HepG2 (cell line): ENCODE data around the gene EFNA3. TPM values are rescaled to one million over a fixed set of nuclear protein-coding genes. Genes with fewer than 3 reads are reported as not detected.

Experiments
- AHR ChIP-seq: IDR thresholded peaks from 2 replicates; pipeline ENCODE4 v1.6.1; 2018; ENCODE audit warnings: missing genetic modification reagents, missing compliant biosample characterization
- CHD4 ChIP-seq: fragments of 200-600 bp; sonication (generic); IDR thresholded peaks from 2 replicates; pipeline ENCODE4 v1.7.0; 2017; ENCODE audit warnings: mild to moderate bottlenecking, low read length, borderline replicate concordance
- ELF3 ChIP-seq: IDR thresholded peaks from 2 replicates; pipeline ENCODE4 v1.6.1; 2016; ENCODE audit warnings: missing genetic modification reagents, missing compliant biosample characterization
- HMG20B ChIP-seq: conservative IDR thresholded peaks from 2 replicates; pipeline ENCODE4 v1.6.1; 2016; ENCODE audit warnings: missing genetic modification reagents, missing compliant biosample characterization
- NFKB2 ChIP-seq: sonication (generic); formaldehyde crosslinking; IDR thresholded peaks from 2 replicates; pipeline ENCODE4 v1.4.0; 2020; ENCODE audit warnings: missing genetic modification reagents, borderline replicate concordance
- NPAS2 ChIP-seq: sonication (generic); formaldehyde crosslinking; IDR thresholded peaks from 2 replicates; pipeline ENCODE4 v1.8.0; 2022; ENCODE audit warnings: mild to moderate bottlenecking, missing genetic modification reagents, borderline replicate concordance
- SIX4 ChIP-seq: sonication (generic); formaldehyde crosslinking; IDR thresholded peaks from 2 replicates; pipeline ENCODE4 v1.4.0; 2020; ENCODE audit warnings: missing genetic modification reagents
- SMAD1 ChIP-seq: sonication (generic); formaldehyde crosslinking; IDR thresholded peaks from 2 replicates; pipeline ENCODE4 v1.4.0; 2020; ENCODE audit warnings: missing genetic modification reagents, low read depth, mild to moderate bottlenecking, borderline replicate concordance
- SYNCRIP ChIP-seq: fragments of 200-400 bp; formaldehyde crosslinking; IDR thresholded peaks from 2 replicates; pipeline ENCODE4 v1.6.1; 2018; ENCODE audit warnings: mild to moderate bottlenecking, low read depth, low read length; ENCODE audit not compliant: insufficient read depth
- TAF1 ChIP-seq: sonication (generic); formaldehyde crosslinking; IDR thresholded peaks from 2 replicates; pipeline ENCODE4 v1.4.0; 2020; ENCODE audit warnings: missing genetic modification reagents
- TBL1XR1 ChIP-seq: fragments of 150-350 bp; IDR thresholded peaks from 2 replicates; pipeline ENCODE4 v1.6.1; 2014; ENCODE audit warnings: borderline replicate concordance, low read length; ENCODE audit not compliant: partially characterized antibody
- ZNF138 ChIP-seq: sonication (generic); formaldehyde crosslinking; IDR thresholded peaks from 2 replicates; pipeline ENCODE4 v1.5.0; 2020; ENCODE audit warnings: mild to moderate bottlenecking, low read depth, missing genetic modification reagents
- ZNF274 ChIP-seq: sonication (generic); formaldehyde crosslinking; IDR thresholded peaks from 2 replicates; pipeline ENCODE4 v1.5.1; 2020; ENCODE audit warnings: mild to moderate bottlenecking, missing genetic modification reagents
- ZNF329 ChIP-seq: sonication (generic); formaldehyde crosslinking; IDR thresholded peaks from 2 replicates; pipeline ENCODE4 v1.9.0; 2021; ENCODE audit warnings: low read depth, mild to moderate bottlenecking, missing genetic modification reagents
- ZNF432 ChIP-seq: sonication (generic); formaldehyde crosslinking; IDR thresholded peaks from 2 replicates; pipeline ENCODE4 v1.5.0; 2020; ENCODE audit warnings: missing genetic modification reagents, mild to moderate bottlenecking, borderline replicate concordance
- ZNF547 ChIP-seq: sonication (generic); formaldehyde crosslinking; IDR thresholded peaks from 2 replicates; pipeline ENCODE4 v1.5.1; 2020; ENCODE audit warnings: mild to moderate bottlenecking, missing genetic modification reagents
- ZNF703 ChIP-seq: sonication (generic); formaldehyde crosslinking; IDR thresholded peaks from 2 replicates; pipeline ENCODE4 v1.5.1; 2020; ENCODE audit warnings: missing genetic modification reagents, mild to moderate bottlenecking, moderate library complexity, borderline replicate concordance
- ZNF780A ChIP-seq: sonication (generic); formaldehyde crosslinking; IDR thresholded peaks from 2 replicates; pipeline ENCODE4 v1.8.0; 2022; ENCODE audit warnings: mild to moderate bottlenecking, missing genetic modification reagents, moderate library complexity
- ZSCAN21 ChIP-seq: sonication (generic); formaldehyde crosslinking; IDR thresholded peaks from 2 replicates; pipeline ENCODE4 v1.8.0; 2022; ENCODE audit warnings: mild to moderate bottlenecking, missing genetic modification reagents, moderate library complexity, borderline replicate concordance
- ZSCAN31 ChIP-seq: sonication (generic); formaldehyde crosslinking; IDR thresholded peaks from 2 replicates; pipeline ENCODE4 v1.5.0; 2020; ENCODE audit warnings: low read depth, mild to moderate bottlenecking, missing genetic modification reagents
- polyA plus RNA-seq, 8 experiments: library from polyadenylated mRNA; depleted of rRNA in 3 of 8; stranded (reverse) in 7 of 8; unstranded in 1 of 8; fragments of >200 nt; fragmentation: Illumina TruSeq in 4 of 8; extraction: Trizol in 4 of 8; gene quantifications; 2 replicates each; pipeline versions ENCODE4 v1.2.1 to v1.2.3, GENCODE V29; 2011 to 2016; ENCODE audit warnings: low read depth in 4 of 8, missing spikeins in 1 of 8, mixed read lengths in 1 of 8; ENCODE audit not compliant: insufficient read depth in 1 of 8
- total RNA-seq, 5 experiments: library from RNA; depleted of rRNA; stranded (reverse); fragments of >200 nt; fragmentation: Illumina TruSeq; extraction: Trizol; gene quantifications; 2 replicates each; pipeline ENCODE4 v1.2.3, GENCODE V29; 2016; ENCODE audit warnings: low read depth in 1 of 5
- TF ChIP-seq, protein P1 (sequence below): sonication (generic); formaldehyde crosslinking; IDR thresholded peaks from 2 replicates; pipeline ENCODE4 v1.4.0; 2020; ENCODE audit warnings: missing genetic modification reagents
- TF ChIP-seq, protein P2 (sequence below): sonication (generic); formaldehyde crosslinking; IDR thresholded peaks from 2 replicates; pipeline ENCODE4 v1.4.0; 2020; ENCODE audit warnings: mild to moderate bottlenecking, missing genetic modification reagents, borderline replicate concordance
- TF ChIP-seq, protein P3 (sequence below): fragments of 450-650 bp; IDR thresholded peaks from 2 replicates; pipeline ENCODE4 v1.6.1; 2016
- TF ChIP-seq, protein P4 (sequence below): sonication (generic); formaldehyde crosslinking; IDR thresholded peaks from 2 replicates; pipeline ENCODE4 v1.4.0; 2020; ENCODE audit warnings: missing genetic modification reagents

Gene EFNA3
- total and polyA plus RNA-seq, 2 of the 13 experiments (the other 11 are each of a cell fraction or from before 2014, with no cell fraction given) = 1.0 to 5.7 TPM

DNA sequence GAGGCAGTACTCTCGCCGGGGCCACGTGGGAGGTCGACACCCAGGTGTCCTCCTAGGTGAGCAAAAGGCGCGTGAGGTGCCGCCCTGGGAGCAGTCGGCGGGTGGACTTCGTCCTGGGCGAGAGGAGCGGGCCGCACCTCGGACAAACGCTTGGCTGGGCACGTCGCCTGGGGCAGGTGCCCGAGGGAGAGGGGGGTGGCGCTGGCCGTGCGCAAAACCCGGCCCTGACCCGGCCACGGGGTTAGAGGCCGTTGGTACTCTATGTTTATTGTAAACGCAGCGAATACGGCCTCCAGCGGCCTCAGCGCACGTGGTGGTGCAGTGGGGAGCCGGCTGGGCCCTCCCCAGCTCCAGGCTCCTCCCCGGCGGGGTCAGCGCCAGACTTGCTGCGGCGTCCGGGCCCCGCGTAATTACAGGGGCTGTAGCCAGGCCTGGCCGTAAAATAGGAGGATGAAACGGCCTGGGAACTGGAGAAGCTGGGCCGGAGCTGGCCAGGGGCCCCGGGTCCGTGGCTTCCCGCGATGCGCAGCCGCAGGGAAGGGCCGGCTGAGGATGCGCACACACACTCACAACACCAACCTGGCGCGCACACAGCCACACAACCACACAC lies 47.4 kb downstream of the EFNA3 start (continued):
- TF ChIP-seq ZNF138 (CRISPR knock-in tag) (peak; percentile 93; the same call in 1 of the 2 replicates), SYNCRIP (no peak), HMG20B (peak; percentile 90; the same call in 1 of the 2 replicates), ZNF432 (CRISPR knock-in tag) (no peak; the same call in 1 of the 2 replicates), AHR (peak; percentile 98), TBL1XR1 (peak; percentile 81), ZSCAN21 (CRISPR knock-in tag) (peak; percentile 97), ZNF547 (CRISPR knock-in tag) (peak; percentile 96), ELF3 (CRISPR knock-in tag) (peak; percentile 74), SMAD1 (CRISPR knock-in tag) (peak; percentile 90; the same call in 1 of the 2 replicates), TAF1 (peak; percentile 57; the same call in 1 of the 2 replicates), NPAS2 (CRISPR knock-in tag) (no peak), CHD4 (no peak), ZNF329 (CRISPR knock-in tag) (peak; percentile 65), ZNF703 (CRISPR knock-in tag) (peak; percentile 79; the same call in 1 of the 2 replicates), ZNF780A (CRISPR knock-in tag) (0 out of 2 replicates have a peak, but pooled peaks have one; percentile 69), ZSCAN31 (peak; percentile 91), SIX4 (CRISPR knock-in tag) (peak; percentile 66; the same call in 1 of the 2 replicates), NFKB2 (CRISPR knock-in tag) (peak; percentile 86; the same call in 1 of the 2 replicates), ZNF274 (CRISPR knock-in tag) (peak; percentile 82)
- TF ChIP-seq, protein P1, sequence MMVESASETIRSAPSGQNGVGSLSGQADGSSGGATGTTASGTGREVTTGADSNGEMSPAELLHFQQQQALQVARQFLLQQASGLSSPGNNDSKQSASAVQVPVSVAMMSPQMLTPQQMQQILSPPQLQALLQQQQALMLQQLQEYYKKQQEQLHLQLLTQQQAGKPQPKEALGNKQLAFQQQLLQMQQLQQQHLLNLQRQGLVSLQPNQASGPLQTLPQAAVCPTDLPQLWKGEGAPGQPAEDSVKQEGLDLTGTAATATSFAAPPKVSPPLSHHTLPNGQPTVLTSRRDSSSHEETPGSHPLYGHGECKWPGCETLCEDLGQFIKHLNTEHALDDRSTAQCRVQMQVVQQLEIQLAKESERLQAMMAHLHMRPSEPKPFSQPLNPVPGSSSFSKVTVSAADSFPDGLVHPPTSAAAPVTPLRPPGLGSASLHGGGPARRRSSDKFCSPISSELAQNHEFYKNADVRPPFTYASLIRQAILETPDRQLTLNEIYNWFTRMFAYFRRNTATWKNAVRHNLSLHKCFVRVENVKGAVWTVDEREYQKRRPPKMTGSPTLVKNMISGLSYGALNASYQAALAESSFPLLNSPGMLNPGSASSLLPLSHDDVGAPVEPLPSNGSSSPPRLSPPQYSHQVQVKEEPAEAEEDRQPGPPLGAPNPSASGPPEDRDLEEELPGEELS (CRISPR knock-in tag) = peak; percentile 97
- TF ChIP-seq, protein P2, sequence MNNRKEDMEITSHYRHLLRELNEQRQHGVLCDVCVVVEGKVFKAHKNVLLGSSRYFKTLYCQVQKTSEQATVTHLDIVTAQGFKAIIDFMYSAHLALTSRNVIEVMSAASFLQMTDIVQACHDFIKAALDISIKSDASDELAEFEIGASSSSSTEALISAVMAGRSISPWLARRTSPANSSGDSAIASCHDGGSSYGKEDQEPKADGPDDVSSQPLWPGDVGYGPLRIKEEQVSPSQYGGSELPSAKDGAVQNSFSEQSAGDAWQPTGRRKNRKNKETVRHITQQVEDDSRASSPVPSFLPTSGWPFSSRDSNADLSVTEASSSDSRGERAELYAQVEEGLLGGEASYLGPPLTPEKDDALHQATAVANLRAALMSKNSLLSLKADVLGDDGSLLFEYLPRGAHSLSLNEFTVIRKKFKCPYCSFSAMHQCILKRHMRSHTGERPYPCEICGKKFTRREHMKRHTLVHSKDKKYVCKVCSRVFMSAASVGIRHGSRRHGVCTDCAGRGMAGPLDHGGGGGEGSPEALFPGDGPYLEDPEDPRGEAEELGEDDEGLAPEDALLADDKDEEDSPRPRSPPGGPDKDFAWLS = no peak
- TF ChIP-seq, protein P3, sequence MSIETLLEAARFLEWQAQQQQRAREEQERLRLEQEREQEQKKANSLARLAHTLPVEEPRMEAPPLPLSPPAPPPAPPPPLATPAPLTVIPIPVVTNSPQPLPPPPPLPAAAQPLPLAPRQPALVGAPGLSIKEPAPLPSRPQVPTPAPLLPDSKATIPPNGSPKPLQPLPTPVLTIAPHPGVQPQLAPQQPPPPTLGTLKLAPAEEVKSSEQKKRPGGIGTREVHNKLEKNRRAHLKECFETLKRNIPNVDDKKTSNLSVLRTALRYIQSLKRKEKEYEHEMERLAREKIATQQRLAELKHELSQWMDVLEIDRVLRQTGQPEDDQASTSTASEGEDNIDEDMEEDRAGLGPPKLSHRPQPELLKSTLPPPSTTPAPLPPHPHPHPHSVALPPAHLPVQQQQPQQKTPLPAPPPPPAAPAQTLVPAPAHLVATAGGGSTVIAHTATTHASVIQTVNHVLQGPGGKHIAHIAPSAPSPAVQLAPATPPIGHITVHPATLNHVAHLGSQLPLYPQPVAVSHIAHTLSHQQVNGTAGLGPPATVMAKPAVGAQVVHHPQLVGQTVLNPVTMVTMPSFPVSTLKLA = peak; percentile 93
- TF ChIP-seq, protein P4, sequence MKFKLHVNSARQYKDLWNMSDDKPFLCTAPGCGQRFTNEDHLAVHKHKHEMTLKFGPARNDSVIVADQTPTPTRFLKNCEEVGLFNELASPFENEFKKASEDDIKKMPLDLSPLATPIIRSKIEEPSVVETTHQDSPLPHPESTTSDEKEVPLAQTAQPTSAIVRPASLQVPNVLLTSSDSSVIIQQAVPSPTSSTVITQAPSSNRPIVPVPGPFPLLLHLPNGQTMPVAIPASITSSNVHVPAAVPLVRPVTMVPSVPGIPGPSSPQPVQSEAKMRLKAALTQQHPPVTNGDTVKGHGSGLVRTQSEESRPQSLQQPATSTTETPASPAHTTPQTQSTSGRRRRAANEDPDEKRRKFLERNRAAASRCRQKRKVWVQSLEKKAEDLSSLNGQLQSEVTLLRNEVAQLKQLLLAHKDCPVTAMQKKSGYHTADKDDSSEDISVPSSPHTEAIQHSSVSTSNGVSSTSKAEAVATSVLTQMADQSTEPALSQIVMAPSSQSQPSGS (CRISPR knock-in tag) = peak; percentile 82
